Measurements from ENCODE around the gene MTHFR. TPM values are rescaled to one million over a fixed set of nuclear protein-coding genes. Genes with fewer than 3 reads are reported as not detected.

Gene MTHFR
- polyA plus RNA-seq, 1 donor from 2014 or later: 21.2 TPM

DNA sequence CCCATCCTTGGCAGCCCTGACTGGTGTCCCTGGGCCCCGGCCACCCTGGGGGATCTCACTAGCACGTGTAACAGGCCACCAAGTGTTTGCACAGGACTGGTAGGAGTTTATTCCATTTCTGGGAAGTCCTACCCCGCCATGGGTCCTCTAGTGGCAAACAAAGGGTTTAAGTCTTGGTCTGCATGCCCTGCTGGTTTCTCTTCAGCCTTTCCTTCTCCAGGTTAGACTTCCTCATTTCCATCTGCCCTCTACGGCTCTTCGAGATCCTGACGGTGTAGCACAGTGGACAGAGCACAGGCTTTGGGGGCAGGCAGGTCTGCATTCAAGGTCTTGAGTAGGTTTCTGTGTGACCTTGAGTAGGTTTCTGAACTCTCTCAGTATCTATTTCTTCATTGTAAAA, 67.0 kb downstream of the MTHFR start:
- no peak overlapping the region for H3K27ac ChIP-seq (ENCODE audit: low read length)
- H3K9me2 ChIP-seq (ENCODE audit: insufficient read depth, low read length): no peaks in the 10 kb centered on the region

DNA sequence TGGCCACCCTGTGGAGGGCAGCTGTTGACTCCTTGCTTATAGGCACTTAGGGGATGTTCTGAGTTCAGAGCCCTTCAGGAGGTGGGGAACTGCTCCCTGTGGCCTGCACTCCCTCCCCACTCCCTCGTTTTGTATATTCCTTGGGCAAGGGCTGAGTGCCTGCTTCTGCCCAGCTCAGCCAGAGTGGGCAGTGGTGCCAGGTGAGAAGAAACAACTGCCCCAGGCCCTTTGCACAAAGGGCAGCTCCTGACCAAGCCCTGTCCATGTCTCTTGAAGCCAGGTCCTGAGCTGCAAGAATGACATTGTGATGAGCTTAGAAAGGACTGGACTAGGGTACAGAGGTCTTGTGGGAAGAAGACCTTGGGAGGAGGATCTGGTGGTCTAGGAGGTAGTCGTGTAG, 67.7 kb downstream of the MTHFR start:
- H3K9me3 ChIP-seq (ENCODE audit: low read length): no peaks in the 10 kb centered on the region
- H3K27ac ChIP-seq (ENCODE audit: low read length): no peak overlapping the region
- no peak overlapping the region for H2AFZ ChIP-seq (ENCODE audit: low read depth, low read length)
- TF ChIP-seq EZH2 (IDR thresholded peaks at IDR 0.05; ENCODE audit: borderline replicate concordance, insufficient read depth, low read length, poor library complexity, severe bottlenecking): no peak
- no peak for TF ChIP-seq MXI1 (conservative IDR thresholded peaks at IDR 0.05; ENCODE audit: poor library complexity, severe bottlenecking)
- no peak for TF ChIP-seq CTCF (IDR thresholded peaks at IDR 0.05; ENCODE audit: poor library complexity, severe bottlenecking)
- no peak for TF ChIP-seq EP300 (conservative IDR thresholded peaks at IDR 0.05; ENCODE audit: poor library complexity, severe bottlenecking)
- no peak for TF ChIP-seq POLR2AphosphoS5 (IDR thresholded peaks at IDR 0.05)
- TF ChIP-seq, protein P1, sequence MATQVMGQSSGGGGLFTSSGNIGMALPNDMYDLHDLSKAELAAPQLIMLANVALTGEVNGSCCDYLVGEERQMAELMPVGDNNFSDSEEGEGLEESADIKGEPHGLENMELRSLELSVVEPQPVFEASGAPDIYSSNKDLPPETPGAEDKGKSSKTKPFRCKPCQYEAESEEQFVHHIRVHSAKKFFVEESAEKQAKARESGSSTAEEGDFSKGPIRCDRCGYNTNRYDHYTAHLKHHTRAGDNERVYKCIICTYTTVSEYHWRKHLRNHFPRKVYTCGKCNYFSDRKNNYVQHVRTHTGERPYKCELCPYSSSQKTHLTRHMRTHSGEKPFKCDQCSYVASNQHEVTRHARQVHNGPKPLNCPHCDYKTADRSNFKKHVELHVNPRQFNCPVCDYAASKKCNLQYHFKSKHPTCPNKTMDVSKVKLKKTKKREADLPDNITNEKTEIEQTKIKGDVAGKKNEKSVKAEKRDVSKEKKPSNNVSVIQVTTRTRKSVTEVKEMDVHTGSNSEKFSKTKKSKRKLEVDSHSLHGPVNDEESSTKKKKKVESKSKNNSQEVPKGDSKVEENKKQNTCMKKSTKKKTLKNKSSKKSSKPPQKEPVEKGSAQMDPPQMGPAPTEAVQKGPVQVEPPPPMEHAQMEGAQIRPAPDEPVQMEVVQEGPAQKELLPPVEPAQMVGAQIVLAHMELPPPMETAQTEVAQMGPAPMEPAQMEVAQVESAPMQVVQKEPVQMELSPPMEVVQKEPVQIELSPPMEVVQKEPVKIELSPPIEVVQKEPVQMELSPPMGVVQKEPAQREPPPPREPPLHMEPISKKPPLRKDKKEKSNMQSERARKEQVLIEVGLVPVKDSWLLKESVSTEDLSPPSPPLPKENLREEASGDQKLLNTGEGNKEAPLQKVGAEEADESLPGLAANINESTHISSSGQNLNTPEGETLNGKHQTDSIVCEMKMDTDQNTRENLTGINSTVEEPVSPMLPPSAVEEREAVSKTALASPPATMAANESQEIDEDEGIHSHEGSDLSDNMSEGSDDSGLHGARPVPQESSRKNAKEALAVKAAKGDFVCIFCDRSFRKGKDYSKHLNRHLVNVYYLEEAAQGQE (IDR thresholded peaks at IDR 0.05; ENCODE audit: borderline replicate concordance): no peak
- TF ChIP-seq RAD21 (conservative IDR thresholded peaks at IDR 0.05): no peak
- TF ChIP-seq SMC3 (conservative IDR thresholded peaks at IDR 0.05; ENCODE audit: poor library complexity): no peak
- TF ChIP-seq TAF1 (IDR thresholded peaks at IDR 0.05; ENCODE audit: low read depth): no peak
- no peaks in the 10 kb centered on the region for H3F3A ChIP-seq (ENCODE audit: insufficient read depth, low read length, poor library complexity, severe bottlenecking)
- H4K20me1 ChIP-seq (ENCODE audit: insufficient read depth): no peaks in the 10 kb centered on the region
- no peaks in the 10 kb centered on the region for H3K36me3 ChIP-seq (ENCODE audit: insufficient read depth, low read length)
- H3K79me2 ChIP-seq (replicated peaks; ENCODE audit: insufficient read depth, low read length): no peaks in the 10 kb centered on the region
- no peak overlapping the region for H3K4me2 ChIP-seq (ENCODE audit: low read length)
- no peak overlapping the region for H3K4me3 ChIP-seq (ENCODE audit: low read length)
- no peaks in the 10 kb centered on the region for H3K27me3 ChIP-seq (ENCODE audit: insufficient read depth, low read depth, low read length)
- H3K9ac ChIP-seq (ENCODE audit: low read length): no peak overlapping the region
- H3K9me2 ChIP-seq (ENCODE audit: insufficient read depth, low read length): no peaks in the 10 kb centered on the region

More for the DNA sequence above, 67.0 kb downstream of the MTHFR start:
- H3K9me3 ChIP-seq (ENCODE audit: low read length): no peaks in the 10 kb centered on the region
- H3K4me3 ChIP-seq (ENCODE audit: low read length): no peak overlapping the region
- TF ChIP-seq, protein P1 (IDR thresholded peaks at IDR 0.05; ENCODE audit: borderline replicate concordance): no peak
- TF ChIP-seq RAD21 (conservative IDR thresholded peaks at IDR 0.05): no peak
- no peak for TF ChIP-seq CTCF (IDR thresholded peaks at IDR 0.05; ENCODE audit: poor library complexity, severe bottlenecking)
- no peak for TF ChIP-seq EZH2 (IDR thresholded peaks at IDR 0.05; ENCODE audit: borderline replicate concordance, insufficient read depth, low read length, poor library complexity, severe bottlenecking)
- TF ChIP-seq TAF1 (IDR thresholded peaks at IDR 0.05; ENCODE audit: low read depth): no peak
- TF ChIP-seq MXI1 (conservative IDR thresholded peaks at IDR 0.05; ENCODE audit: poor library complexity, severe bottlenecking): no peak
- no peak for TF ChIP-seq POLR2AphosphoS5 (IDR thresholded peaks at IDR 0.05)
- TF ChIP-seq EP300 (conservative IDR thresholded peaks at IDR 0.05; ENCODE audit: poor library complexity, severe bottlenecking): no peak
- TF ChIP-seq SMC3 (conservative IDR thresholded peaks at IDR 0.05; ENCODE audit: poor library complexity): no peak
- H2AFZ ChIP-seq (ENCODE audit: low read depth, low read length): no peak overlapping the region
- no peaks in the 10 kb centered on the region for H3F3A ChIP-seq (ENCODE audit: insufficient read depth, low read length, poor library complexity, severe bottlenecking)
- H3K79me2 ChIP-seq (replicated peaks; ENCODE audit: insufficient read depth, low read length): no peaks in the 10 kb centered on the region
- H3K36me3 ChIP-seq (ENCODE audit: insufficient read depth, low read length): no peaks in the 10 kb centered on the region
- no peak overlapping the region for H3K9ac ChIP-seq (ENCODE audit: low read length)
- H3K27me3 ChIP-seq (ENCODE audit: insufficient read depth, low read depth, low read length): no peaks in the 10 kb centered on the region
- H3K4me2 ChIP-seq (ENCODE audit: low read length): no peak overlapping the region
- no peaks in the 10 kb centered on the region for H4K20me1 ChIP-seq (ENCODE audit: insufficient read depth)

All from neural cell (in vitro differentiated cells).